GM21717 (cell line): Measurements from ENCODE around the gene NEMF.
A peak's percentile ranks its signal among the peaks of the same experiment; 100 is the strongest.
"Not testable (repeated sequence)": the region's sequence is repeated elsewhere in the genome, so short reads cannot be mapped to it uniquely, and the experiment has no call there.

Experiments
- ATAC-seq: cut with Tn5 transposase; IDR thresholded peaks from one replicate; pipeline ENCODE4 v1.9.1; 2021; ENCODE audit warnings: mild to moderate bottlenecking, moderate library complexity; ENCODE audit not compliant: unreplicated experiment

The NEMF gene

GRCh38 chr14:49849213-49849847 is 3.3 kb downstream of the NEMF start:
- no peak for ATAC-seq

DNA sequence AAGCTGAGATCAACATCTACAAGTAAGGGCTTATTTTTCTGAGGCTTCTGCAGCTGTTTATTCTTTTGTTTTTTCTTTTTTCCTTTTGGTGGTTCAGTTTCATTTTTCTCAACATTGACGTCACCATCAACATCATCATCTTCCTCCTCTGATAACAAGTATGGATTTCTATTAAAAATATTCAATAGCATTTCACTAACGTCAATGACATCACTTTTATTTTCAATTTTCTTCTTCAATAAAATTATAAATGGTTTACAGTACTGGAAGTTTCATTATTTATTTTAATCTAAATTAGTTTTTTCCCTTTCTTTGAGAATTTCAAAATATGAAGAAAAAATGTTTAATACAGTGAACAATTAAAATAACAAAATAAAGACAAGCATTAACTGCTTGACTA is 23.9 kb downstream of the NEMF start:
- ATAC-seq: no peak

DNA sequence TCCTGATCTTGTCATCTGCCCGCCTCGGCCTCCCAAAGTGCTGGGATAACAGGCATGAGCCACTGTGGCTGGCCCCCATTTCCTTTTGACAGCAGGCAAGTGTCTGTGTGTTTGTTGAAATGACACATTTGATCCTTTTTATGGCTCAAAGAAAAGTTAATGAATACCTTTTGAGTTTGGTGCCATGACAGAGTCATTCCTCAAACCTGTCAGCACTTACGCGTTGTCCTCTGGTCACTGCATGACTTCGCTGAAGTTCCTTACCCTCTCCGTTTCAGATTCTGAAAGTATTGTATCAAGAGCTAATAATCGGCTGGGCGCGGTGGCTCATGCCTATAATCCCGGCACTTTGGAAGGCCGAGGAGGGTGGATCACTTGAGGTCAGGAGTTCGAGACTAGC is 32.4 kb downstream of the NEMF start:
- no peak for ATAC-seq

DNA sequence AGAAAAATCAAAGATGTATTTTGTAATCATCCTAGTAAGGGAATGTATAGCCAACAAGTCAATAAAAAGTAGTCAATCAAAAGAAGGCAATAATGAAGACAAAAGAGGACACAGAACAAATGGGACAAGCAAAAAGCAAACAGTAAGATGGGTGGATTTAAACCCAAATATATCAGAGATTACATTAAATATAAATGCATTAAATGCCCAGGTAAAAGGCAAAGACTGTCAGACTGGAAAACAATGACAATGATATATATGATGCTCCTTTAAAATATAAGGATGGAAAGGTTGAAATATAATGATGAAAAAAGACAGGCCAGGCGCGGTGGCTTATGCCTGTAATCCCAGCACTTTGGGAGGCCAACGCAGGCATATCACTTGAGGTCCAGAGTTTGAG is 35.7 kb downstream of the NEMF start:
- no peak for ATAC-seq

DNA sequence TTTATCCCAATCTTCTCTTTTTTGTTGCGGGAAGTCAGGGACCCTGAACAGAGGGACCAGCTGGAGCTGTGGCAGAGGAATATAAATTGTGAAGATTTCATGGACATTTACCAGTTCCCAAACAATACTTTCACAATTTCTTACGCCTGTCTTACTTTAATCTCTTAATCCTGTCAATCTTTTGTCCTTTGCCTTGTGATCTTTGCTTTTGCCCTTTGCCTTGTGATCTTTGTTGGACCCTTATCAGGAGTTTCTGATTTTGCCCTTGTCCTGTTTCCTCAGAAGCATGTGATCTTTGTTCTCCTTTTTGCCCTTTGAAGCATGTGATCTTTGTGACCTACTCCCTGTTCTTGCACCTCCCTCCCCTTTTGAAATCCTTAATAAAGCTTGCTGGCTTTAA is 36.5 kb downstream of the NEMF start:
- ATAC-seq: not testable (repeated sequence)

DNA sequence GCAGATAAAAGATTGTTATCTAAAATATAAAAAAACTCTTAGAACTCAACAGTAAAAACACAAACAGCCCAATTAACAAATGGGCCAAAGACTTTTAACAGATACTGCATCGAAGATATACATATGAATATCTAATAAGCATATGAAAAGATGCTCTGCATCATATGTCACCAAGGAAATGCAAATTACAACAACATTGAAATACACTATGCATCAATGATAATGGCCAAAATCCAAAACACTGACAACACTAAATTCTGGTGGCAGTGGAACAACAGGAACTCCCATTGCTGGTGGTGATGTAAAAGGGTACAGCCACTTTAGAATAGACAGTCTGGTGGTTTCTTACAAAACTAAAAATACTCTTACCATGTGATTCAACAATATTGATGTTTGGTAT is 43.8 kb downstream of the NEMF start:
- ATAC-seq: no peak

GRCh38 chr14:49796025-49796424 is 56.6 kb downstream of the NEMF start:
- ATAC-seq: no peak

GRCh38 chr14:49792618-49793017 is 60.0 kb downstream of the NEMF start:
- no peak for ATAC-seq

DNA sequence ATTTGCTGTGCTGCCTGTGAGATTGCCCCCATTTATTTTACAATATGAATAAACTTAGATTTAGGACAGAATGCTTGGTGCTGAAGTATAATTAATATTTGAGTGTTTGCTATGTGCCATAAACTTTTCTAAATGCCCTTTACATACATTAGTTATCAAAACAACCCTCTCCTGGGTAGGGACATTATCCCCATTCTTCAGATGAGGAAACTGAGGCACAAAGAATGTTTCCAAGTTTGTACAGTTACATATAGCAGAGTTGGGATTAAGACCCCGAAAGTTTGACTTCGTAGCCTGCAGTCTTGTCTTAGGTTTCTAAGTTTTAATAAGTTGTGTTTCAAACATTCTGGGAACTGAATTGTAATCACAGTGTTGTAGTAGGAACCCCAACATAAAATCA is 66.3 kb downstream of the NEMF start:
- ATAC-seq: no peak

- no peak for ATAC-seq
These were observed 69.1 kb downstream of the NEMF start for GRCh38 chr14:49783394-49784014.

DNA sequence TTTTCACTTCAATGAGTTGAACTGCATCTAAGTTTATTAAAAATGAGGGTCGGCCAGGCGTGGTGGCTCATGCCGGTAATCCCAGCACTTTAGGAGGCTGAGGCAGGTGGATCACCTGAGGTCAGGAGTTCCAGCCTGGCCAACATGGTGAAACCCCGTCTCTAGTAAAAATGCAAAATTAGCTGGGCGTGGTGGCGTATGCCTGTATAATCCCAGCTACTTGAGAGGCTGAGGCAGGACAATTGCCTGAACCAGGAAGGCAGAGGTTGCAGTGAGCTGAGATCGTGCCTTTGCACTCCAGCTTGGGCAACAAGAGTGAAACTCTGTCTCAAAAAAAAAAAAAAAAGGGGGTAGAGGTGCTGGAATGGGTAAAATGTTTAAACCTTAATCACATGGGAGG is 71.5 kb downstream of the NEMF start:
- ATAC-seq: not testable (repeated sequence)

GRCh38 chr14:49778421-49778820 is 74.2 kb downstream of the NEMF start:
- ATAC-seq: no peak

GRCh38 chr14:49774106-49774505 is 78.5 kb downstream of the NEMF start:
- ATAC-seq: no peak

DNA sequence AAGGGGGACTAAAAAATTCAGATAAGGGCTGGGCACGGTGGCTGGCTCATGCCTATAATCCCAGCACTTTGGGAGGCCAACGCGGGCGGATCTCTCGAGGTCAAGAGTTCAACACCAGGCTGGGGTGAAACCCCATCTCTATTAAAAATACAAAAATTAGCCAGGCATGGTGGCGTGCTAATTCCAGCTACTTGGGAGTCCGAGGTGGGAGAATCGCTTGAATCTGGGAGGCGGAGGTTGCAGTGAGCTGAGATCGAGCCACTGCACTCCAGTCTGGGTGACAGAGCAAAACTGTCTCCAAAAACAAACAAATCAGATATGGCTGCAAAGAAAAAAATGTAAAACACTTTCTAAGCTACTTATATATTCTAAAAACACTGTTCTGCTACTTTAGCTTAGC is 80.9 kb downstream of the NEMF start:
- not testable (repeated sequence) for ATAC-seq

- no peak for ATAC-seq
These were observed 82.3 kb downstream of the NEMF start for GRCh38 chr14:49770212-49770817.

- no peak for ATAC-seq
These were observed 82.9 kb downstream of the NEMF start for GRCh38 chr14:49769581-49770211.

- ATAC-seq: no peak
These were observed 83.4 kb downstream of the NEMF start for GRCh38 chr14:49769171-49769570.

DNA sequence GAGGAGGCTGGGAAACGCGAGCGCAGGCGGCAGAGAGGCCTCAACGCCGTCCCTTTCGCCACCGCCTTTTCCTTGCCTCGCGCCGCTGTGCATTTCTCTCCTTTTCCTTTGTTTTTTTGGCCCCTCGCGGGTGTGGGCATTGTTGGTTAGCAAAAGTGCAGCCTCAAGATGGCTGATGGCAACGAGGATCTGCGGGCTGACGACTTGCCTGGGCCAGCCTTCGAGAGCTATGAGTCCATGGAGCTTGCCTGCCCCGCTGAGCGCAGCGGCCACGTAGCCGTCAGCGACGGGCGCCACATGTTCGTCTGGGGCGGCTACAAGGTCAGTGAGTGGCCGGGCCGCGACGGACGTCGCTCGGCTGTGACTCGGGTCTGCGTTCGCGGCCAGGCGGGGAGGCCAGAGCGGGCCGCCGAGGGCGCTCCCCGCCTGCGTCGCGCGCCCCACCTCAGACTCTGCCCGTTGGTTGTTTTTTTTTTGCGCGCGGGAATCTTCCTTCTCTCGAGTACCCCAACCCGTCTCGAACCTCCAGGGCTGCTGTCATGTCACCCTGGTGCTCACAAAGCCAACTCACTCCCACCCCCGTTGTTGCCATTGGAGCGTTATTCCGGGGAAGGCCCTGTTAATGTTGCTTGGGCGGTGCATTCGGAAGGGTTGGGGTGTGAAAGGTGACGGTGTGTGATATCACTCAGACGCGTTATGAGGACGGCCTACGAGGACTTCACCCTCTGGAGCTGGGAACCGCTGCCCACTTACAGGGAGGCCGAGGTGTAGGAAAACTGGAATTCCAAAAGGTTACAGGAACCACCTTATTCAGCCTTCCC is 84.1 kb downstream of the NEMF start:
- peak; percentile 35 for ATAC-seq

- peak; percentile 91 for ATAC-seq
These were observed 84.9 kb downstream of the NEMF start, which contains the start of gene KLHDC2 for GRCh38 chr14:49767571-49768300. Gene KLHDC2 (plus strand): TSS chr14:49768153. CDS start chr14:49768469, 316 bp downstream.

DNA sequence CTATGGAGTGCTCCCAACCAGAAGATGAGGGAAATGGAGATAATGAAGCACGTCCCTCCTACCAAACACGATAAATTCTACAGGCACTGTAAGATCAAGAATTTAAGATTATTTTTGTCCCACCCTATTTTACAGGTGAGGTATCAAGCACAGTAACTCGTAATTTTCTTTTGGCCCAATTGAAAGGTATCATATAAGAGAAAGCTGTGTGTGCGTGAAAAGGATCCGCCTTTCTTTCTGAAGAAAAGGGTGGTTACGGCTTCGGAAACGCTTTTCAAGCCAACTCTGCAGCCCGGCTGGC is 85.4 kb downstream of the NEMF start:
- no peak for ATAC-seq

GRCh38 chr14:49766839-49767238 is 85.7 kb downstream of the NEMF start:
- ATAC-seq: no peak
